Esophagus muscularis mucosa (tissue), 3 donors: Measurements from ENCODE around the gene ZNF783.

Experiments
- POLR2A ChIP-seq: fragments of 450-650 bp; IDR thresholded peaks from one replicate; pipeline ENCODE4 v1.6.1; 2017; ENCODE audit warnings: antibody characterized with exemption, moderate library complexity, mild to moderate bottlenecking, low read depth
- TF ChIP-seq, protein P1 (sequence below), 3 experiments: fragments of 200-600 bp in 2 of 3; fragments of 450-650 bp in 1 of 3; sonication (generic) in 2 of 3; IDR thresholded peaks; one replicate each; pipeline ENCODE4 v1.5.1; 2017 to 2019; ENCODE audit warnings: antibody characterized with exemption in 3 of 3, mild to moderate bottlenecking in 2 of 3, moderate library complexity in 1 of 3

DNA sequence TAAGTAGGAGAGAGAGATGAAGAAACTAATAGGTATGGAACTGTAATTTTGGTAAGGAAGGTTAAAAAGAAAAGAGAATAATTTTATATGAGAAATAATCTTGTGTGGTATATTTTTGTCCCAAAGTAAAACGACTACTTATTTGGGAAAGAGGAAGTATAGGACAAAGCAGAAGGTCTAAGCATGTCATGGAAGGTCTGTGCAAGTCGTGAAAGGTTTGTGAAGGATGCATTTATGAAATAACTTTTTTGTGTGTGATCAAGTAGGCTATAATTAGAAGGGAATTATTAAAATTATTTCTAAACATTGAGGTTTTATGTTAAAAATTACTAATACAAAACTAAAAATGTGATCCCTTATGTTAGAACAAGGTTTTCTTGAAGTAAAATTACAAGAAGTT is 63.3 kb downstream of the ZNF783 start:
- no peak for TF ChIP-seq POLR2A
- TF ChIP-seq, protein P1, sequence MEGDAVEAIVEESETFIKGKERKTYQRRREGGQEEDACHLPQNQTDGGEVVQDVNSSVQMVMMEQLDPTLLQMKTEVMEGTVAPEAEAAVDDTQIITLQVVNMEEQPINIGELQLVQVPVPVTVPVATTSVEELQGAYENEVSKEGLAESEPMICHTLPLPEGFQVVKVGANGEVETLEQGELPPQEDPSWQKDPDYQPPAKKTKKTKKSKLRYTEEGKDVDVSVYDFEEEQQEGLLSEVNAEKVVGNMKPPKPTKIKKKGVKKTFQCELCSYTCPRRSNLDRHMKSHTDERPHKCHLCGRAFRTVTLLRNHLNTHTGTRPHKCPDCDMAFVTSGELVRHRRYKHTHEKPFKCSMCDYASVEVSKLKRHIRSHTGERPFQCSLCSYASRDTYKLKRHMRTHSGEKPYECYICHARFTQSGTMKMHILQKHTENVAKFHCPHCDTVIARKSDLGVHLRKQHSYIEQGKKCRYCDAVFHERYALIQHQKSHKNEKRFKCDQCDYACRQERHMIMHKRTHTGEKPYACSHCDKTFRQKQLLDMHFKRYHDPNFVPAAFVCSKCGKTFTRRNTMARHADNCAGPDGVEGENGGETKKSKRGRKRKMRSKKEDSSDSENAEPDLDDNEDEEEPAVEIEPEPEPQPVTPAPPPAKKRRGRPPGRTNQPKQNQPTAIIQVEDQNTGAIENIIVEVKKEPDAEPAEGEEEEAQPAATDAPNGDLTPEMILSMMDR (IDR thresholded peaks at IDR 0.05) = no peak
